Epithelial cell of proximal tubule (primary cell): Measurements from ENCODE around the gene GRM7. TPM values are rescaled to one million over a fixed set of nuclear protein-coding genes. Genes with fewer than 3 reads are reported as not detected.

Experiments
- DNase-seq: peaks from one replicate; pipeline ENCODE4 v3.0.0-alpha.2; 2011; ENCODE audit warnings: low read depth
- H3K4me3 ChIP-seq: 2 replicates; pipeline ENCODE4 v1.5.1; 2011; ENCODE audit warnings: low read depth, mild to moderate bottlenecking, low read length
- CTCF ChIP-seq: conservative IDR thresholded peaks from 2 replicates; pipeline ENCODE4 v1.5.1; 2012; ENCODE audit warnings: low read depth, mild to moderate bottlenecking, low read length
- total RNA-seq: library from RNA; depleted of rRNA; stranded (reverse); fragments of >200 nt; gene quantifications from 2 replicates; pipeline ENCODE4 v1.2.3, GENCODE V29; 2015

The GRM7 gene
- total RNA-seq, 1 donor from 2014 or later: not detected

GRCh38 chr3:7388026-7388425, 527.1 kb downstream of the GRM7 start:
- H3K4me3 ChIP-seq: no peak overlapping the region
- TF ChIP-seq CTCF: no peak

GRCh38 chr3:7392206-7392605, 531.3 kb downstream of the GRM7 start:
- DNase-seq: no peak
- TF ChIP-seq CTCF: no peak
- H3K4me3 ChIP-seq: no peak overlapping the region

More at GRCh38 chr3:7388026-7388425, 527.1 kb downstream of the GRM7 start:
- DNase-seq: no peak

- no peak for TF ChIP-seq CTCF
- no peak for DNase-seq
- no peak overlapping the region for H3K4me3 ChIP-seq
These were observed 533.2 kb downstream of the GRM7 start for GRCh38 chr3:7393944-7394605.

- TF ChIP-seq CTCF: no peak
- DNase-seq: no peak
These were observed 535.6 kb downstream of the GRM7 start for GRCh38 chr3:7396534-7396933.

GRCh38 chr3:7397097-7397496, 536.2 kb downstream of the GRM7 start:
- H3K4me3 ChIP-seq: no peak overlapping the region
- DNase-seq: no peak
- no peak for TF ChIP-seq CTCF

More at GRCh38 chr3:7396534-7396933, 535.6 kb downstream of the GRM7 start:
- H3K4me3 ChIP-seq: no peak overlapping the region

GRCh38 chr3:7400360-7400759, 539.4 kb downstream of the GRM7 start:
- DNase-seq: no peak
- TF ChIP-seq CTCF: no peak
- no peak overlapping the region for H3K4me3 ChIP-seq

- no peak for DNase-seq
- TF ChIP-seq CTCF: no peak
- H3K4me3 ChIP-seq: no peak overlapping the region
These were observed 540.5 kb downstream of the GRM7 start for GRCh38 chr3:7401418-7401817.
